ENCODE measurements around the gene GBA3. TPM values are rescaled to one million over a fixed set of nuclear protein-coding genes. Genes with fewer than 3 reads are reported as not detected.

Gene GBA3
- total RNA-seq, 2 donors from 2014 or later = not detected

DNA sequence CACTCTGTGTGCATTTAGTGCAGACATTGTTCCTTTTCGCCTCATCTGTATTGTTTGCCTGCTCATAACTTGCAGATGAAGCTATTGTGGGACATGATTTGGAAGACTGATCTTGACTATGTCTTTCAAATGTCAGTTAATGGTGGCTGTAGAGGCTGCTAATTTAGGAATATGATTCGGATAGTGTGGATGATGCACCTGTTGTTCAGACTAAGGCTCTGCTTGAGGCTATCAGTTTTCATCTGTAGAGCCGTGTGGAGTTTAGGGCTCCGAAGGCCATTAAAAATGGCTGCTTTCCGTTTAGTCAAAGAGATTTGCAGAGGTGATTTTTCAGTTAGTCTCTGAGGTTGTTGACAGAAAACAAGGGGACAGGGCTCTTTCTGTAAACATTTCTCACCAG is 102.0 kb downstream of the GBA3 start:
- Histone ChIP-seq H3K4me3 (no peak overlapping the region), H3K9me3 (no peaks in the 10 kb centered on the region), H3K4me1 (ENCODE audit: control insufficient read depth in 1 of 2, low read depth in 2 of 2) (no peaks in the 10 kb centered on the region), H3K36me3 (no peaks in the 10 kb centered on the region), H3K27ac (no peak overlapping the region), H3K27me3 (replicated peaks; ENCODE audit: insufficient read depth) (no peaks in the 10 kb centered on the region)
- DNase-seq (ENCODE audit: low spot score) (no peak), ATAC-seq (ENCODE audit: insufficient number of reproducible peaks, low FRiP score, low read depth) (no peak)
- TF ChIP-seq, protein P1, sequence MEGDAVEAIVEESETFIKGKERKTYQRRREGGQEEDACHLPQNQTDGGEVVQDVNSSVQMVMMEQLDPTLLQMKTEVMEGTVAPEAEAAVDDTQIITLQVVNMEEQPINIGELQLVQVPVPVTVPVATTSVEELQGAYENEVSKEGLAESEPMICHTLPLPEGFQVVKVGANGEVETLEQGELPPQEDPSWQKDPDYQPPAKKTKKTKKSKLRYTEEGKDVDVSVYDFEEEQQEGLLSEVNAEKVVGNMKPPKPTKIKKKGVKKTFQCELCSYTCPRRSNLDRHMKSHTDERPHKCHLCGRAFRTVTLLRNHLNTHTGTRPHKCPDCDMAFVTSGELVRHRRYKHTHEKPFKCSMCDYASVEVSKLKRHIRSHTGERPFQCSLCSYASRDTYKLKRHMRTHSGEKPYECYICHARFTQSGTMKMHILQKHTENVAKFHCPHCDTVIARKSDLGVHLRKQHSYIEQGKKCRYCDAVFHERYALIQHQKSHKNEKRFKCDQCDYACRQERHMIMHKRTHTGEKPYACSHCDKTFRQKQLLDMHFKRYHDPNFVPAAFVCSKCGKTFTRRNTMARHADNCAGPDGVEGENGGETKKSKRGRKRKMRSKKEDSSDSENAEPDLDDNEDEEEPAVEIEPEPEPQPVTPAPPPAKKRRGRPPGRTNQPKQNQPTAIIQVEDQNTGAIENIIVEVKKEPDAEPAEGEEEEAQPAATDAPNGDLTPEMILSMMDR (IDR thresholded peaks at IDR 0.05) = no peak

DNA sequence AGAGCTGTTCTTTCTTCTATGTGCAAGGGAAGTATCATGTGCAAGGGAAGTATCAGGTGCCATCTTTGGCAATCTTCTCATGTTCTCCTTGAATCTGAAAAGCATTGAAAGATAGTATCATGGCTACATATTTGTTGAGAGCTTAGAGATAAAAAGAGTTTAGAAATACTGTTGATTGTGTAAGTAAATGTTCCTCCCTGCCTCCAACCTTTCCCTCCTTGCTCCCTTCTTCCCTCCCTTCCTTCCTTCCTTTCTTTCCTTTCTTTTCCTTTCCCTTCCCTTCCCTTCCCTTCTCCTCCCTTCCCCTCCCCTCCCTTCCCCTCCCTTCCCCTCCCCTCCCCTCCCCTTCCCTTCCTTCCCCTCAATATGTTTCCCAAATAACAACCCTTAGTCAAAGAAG is 108.7 kb downstream of the GBA3 start:
- ATAC-seq (ENCODE audit: insufficient number of reproducible peaks, low FRiP score, low read depth) = no peak
- no peak overlapping the region for H3K4me3 ChIP-seq
- no peaks in the 10 kb centered on the region for H3K9me3 ChIP-seq
- H3K27me3 ChIP-seq (replicated peaks; ENCODE audit: insufficient read depth) = no peaks in the 10 kb centered on the region
- DNase-seq (ENCODE audit: low spot score) = no peak
- H3K4me1 ChIP-seq (ENCODE audit: control insufficient read depth in 1 of 2, low read depth in 2 of 2) = no peaks in the 10 kb centered on the region
- H3K36me3 ChIP-seq = no peaks in the 10 kb centered on the region
- TF ChIP-seq, protein P1 (IDR thresholded peaks at IDR 0.05) = no peak
- H3K27ac ChIP-seq = no peak overlapping the region

DNA sequence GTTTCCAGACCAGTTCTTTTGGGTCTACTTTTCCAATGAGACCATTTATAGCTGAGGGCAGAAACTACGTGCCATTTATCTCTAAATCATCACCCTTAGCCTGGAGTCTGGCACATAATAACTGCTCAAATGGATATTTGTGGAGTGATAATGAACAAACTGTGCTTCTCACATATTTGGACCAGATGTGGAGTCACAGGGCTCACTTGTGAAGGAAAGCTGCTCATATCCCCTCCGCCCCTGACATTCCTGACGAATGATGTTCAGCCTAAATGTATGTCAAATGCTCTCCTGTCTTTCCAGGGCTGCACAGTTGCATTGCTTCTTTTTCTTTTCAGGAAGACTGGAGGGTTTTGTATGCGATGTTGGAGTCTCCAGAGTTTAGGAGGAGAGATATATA is 110.1 kb downstream of the GBA3 start:
- Histone ChIP-seq H3K27ac (no peak overlapping the region), H3K4me1 (ENCODE audit: control insufficient read depth in 1 of 2, low read depth in 2 of 2) (no peaks in the 10 kb centered on the region), H3K4me3 (no peak overlapping the region), H3K27me3 (replicated peaks; ENCODE audit: insufficient read depth) (no peaks in the 10 kb centered on the region), H3K36me3 (no peaks in the 10 kb centered on the region), H3K9me3 (no peaks in the 10 kb centered on the region)
- TF ChIP-seq, protein P1 (IDR thresholded peaks at IDR 0.05) = no peak
- DNase-seq (ENCODE audit: low spot score) = no peak
- no peak for ATAC-seq (ENCODE audit: insufficient number of reproducible peaks, low FRiP score, low read depth)

DNA sequence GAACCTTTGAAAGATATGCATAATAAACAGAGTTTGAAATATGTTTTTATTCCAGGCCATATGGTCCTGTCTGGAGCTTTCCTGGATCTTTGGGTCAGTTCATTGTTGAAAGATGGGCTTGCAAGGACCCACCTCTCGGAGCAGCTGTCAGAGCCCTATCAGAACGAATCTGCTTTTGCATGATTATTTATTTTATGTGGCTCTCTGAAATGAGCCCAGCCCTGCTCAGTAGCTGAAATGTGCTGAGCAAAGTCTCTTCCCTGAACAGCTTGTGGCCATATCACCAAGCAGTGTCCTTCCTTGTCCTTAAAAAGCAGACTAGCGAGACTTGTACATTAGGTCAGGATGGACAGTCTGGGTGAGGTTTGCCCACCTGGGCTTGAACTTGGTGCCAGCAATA is 110.8 kb downstream of the GBA3 start:
- H3K4me1 ChIP-seq (ENCODE audit: control insufficient read depth in 1 of 2, low read depth in 2 of 2) = no peaks in the 10 kb centered on the region
- DNase-seq (ENCODE audit: low spot score) = no peak
- H3K4me3 ChIP-seq = no peak overlapping the region
- H3K36me3 ChIP-seq = no peaks in the 10 kb centered on the region
- no peak overlapping the region for H3K27ac ChIP-seq
- H3K9me3 ChIP-seq = no peaks in the 10 kb centered on the region
- no peaks in the 10 kb centered on the region for H3K27me3 ChIP-seq (replicated peaks; ENCODE audit: insufficient read depth)
- no peak for ATAC-seq (ENCODE audit: insufficient number of reproducible peaks, low FRiP score, low read depth)
- TF ChIP-seq, protein P1 (IDR thresholded peaks at IDR 0.05) = no peak

DNA sequence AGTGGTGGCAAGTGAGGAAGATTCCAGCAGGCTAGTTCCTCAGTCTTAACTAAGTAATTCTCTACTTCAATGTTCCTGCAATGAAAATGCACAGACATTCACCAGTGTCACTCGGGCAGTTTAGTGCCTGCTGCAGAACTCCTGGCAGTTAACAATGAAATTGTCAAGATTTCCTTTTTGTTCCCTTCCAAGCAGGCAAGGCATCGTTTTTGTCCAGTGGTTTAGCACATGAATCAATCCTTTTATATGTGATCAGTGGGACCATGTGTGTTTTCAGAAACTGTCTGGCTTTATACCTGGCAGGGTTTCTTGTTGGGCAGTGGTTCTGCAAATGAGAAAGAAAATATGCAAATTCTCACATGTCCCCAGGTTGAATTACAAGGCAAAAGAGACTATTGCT is 122.2 kb downstream of the GBA3 start:
- H3K27me3 ChIP-seq (replicated peaks; ENCODE audit: insufficient read depth) = no peaks in the 10 kb centered on the region
- TF ChIP-seq, protein P1 (IDR thresholded peaks at IDR 0.05) = no peak
- DNase-seq (ENCODE audit: low spot score) = no peak
- no peak overlapping the region for H3K27ac ChIP-seq
- no peaks in the 10 kb centered on the region for H3K4me1 ChIP-seq (ENCODE audit: control insufficient read depth in 1 of 2, low read depth in 2 of 2)
- H3K9me3 ChIP-seq = no peaks in the 10 kb centered on the region
- H3K36me3 ChIP-seq = no peaks in the 10 kb centered on the region
- ATAC-seq (ENCODE audit: insufficient number of reproducible peaks, low FRiP score, low read depth) = no peak
- H3K4me3 ChIP-seq = no peak overlapping the region

Measured in thoracic aorta (tissue), 2 donors.